Body of pancreas (tissue), 4 donors: ENCODE results near the gene RNF41.

ENCODE experiments used
- CTCF ChIP-seq, 7 experiments: fragments of 450-650 bp in 4 of 7; fragments of 200-600 bp in 3 of 7; sonication (generic) in 3 of 7; IDR thresholded peaks; one replicate each; pipeline ENCODE4 v1.5.1; 2016 to 2019; ENCODE audit warnings: antibody characterized with exemption in 7 of 7
- POLR2A ChIP-seq, 3 donors: fragments of 450-650 bp; IDR thresholded peaks; one replicate each; pipeline ENCODE4 v1.6.1; 2016; ENCODE audit warnings: antibody characterized with exemption in 3 of 3, mild to moderate bottlenecking in 2 of 3

- TF ChIP-seq CTCF (IDR thresholded peaks at IDR 0.05) (no peak), POLR2A (IDR thresholded peaks at IDR 0.05) (no peak)
Measured at GRCh38 chr12:56261503-56262232, 39.9 kb upstream of the RNF41 start.
